ENCODE measurements around the gene PRAC2. TPM values are rescaled to one million over a fixed set of nuclear protein-coding genes. Genes with fewer than 3 reads are reported as not detected.
A peak's percentile ranks its signal among the peaks of the same experiment; 100 is the strongest.

The PRAC2 gene
- not detected for total RNA-seq (ENCODE audit: unreplicated experiment)
- long read RNA-seq = 0 reads

- Mint-ChIP-seq H3K9me3 (ENCODE audit: unreplicated experiment) (peaks cover 7% of the 10 kb centered on the region), H3K27me3 (ENCODE audit: unreplicated experiment) (peaks cover 53% of the 10 kb centered on the region), H3K36me3 (ENCODE audit: unreplicated experiment) (peaks cover 3% of the 10 kb centered on the region), H3K4me3 (ENCODE audit: unreplicated experiment) (peak within 1 kb of the TSS; percentile 32), H3K4me1 (ENCODE audit: low read depth, unreplicated experiment) (peaks cover 3% of the 10 kb centered on the region), H3K27ac (ENCODE audit: unreplicated experiment) (no peak within 1 kb of the TSS)
- no peak for TF ChIP-seq CTCF (IDR thresholded peaks at IDR 0.05; ENCODE audit: partially characterized antibody, unreplicated experiment)
- DNase-seq = no peak
Measured at GRCh38 chr17:48722915-48723422, at the start of gene PRAC2. Gene PRAC2 (plus strand): TSS chr17:48723185. CDS start chr17:48724411, 1,226 bp downstream.

DNA sequence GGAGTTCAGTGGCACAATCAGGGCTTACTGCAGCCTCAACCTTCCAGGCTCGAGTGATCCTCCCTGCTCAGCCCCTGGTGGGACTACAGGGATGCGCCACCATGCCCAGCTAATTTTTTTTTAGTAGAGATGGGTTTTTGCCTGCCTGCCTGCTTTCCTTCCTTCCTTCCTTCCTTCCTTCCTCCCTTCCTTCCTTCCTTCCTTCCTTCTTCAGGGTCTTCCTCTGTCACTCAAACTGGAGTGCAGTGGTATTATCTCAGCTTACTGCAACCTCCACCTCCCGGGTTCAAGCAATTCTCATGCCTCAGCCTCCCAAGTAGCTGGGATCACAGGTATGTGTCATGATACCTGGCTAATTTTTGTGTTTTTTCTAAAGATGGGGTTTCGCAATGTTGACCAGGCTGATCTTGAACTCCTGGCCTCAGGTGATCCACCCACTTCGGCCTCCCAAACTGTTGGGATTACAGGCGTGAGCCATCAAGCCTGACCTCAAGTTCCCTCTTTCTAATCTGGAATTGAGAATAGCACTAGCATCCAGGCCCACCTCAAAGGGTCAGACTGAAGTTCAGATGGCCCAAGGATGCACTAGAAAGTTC, 45.9 kb upstream of the PRAC2 start:
- no peak overlapping the region for H3K27ac Mint-ChIP-seq (ENCODE audit: unreplicated experiment)
- no peaks in the 10 kb centered on the region for H3K4me1 Mint-ChIP-seq (ENCODE audit: low read depth, unreplicated experiment)
- no peak for TF ChIP-seq CTCF (IDR thresholded peaks at IDR 0.05; ENCODE audit: partially characterized antibody, unreplicated experiment)
- no peak overlapping the region for H3K4me3 Mint-ChIP-seq (ENCODE audit: unreplicated experiment)
- peaks cover 9% of the 10 kb centered on the region for H3K27me3 Mint-ChIP-seq (ENCODE audit: unreplicated experiment)
- H3K9me3 Mint-ChIP-seq (ENCODE audit: unreplicated experiment) = peaks cover 2% of the 10 kb centered on the region
- no peak for DNase-seq
- H3K36me3 Mint-ChIP-seq (ENCODE audit: unreplicated experiment) = peaks cover 5% of the 10 kb centered on the region

- Mint-ChIP-seq H3K9me3 (ENCODE audit: unreplicated experiment) (peaks cover 2% of the 10 kb centered on the region), H3K27ac (ENCODE audit: unreplicated experiment) (no peak overlapping the region), H3K27me3 (ENCODE audit: unreplicated experiment) (peaks cover 9% of the 10 kb centered on the region), H3K36me3 (ENCODE audit: unreplicated experiment) (peaks cover 5% of the 10 kb centered on the region), H3K4me1 (ENCODE audit: low read depth, unreplicated experiment) (no peaks in the 10 kb centered on the region), H3K4me3 (ENCODE audit: unreplicated experiment) (no peak overlapping the region)
- DNase-seq = peak; percentile 88
- peak; percentile 98 for TF ChIP-seq CTCF (IDR thresholded peaks at IDR 0.05; ENCODE audit: partially characterized antibody, unreplicated experiment)
Measured at GRCh38 chr17:48678141-48678971, 44.6 kb upstream of the PRAC2 start.

DNA sequence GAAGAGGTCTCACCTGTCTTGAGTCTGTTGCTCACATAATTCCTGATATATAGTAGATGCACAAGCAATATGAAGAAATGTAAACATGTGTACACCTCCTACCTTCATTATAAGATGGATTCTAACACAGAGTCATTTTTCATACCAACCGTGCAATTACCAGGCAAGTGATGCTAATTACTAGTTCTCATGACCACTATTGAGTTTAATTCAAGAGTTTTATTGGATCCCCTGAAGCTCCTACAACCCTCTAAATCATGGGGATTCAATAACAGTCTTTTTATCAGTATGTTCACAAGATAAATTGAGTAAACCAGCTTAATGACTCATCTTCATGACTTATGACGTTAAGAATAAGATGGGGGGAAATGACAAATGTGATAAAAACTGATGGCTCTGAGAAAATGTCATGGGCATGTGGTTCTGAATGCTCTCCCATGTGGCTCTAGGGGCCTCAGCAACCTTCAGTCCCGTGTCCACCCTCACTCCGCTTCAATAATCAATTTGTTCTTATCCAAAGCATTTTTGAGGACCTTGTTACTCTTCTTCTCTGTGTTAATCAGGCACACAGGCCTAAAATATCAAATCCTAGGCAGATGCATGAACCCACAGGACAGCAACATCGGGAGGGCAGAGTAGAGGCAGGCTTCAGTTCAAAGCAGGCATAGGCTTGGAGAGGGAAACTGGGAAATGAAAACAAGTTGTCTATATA, 43.4 kb upstream of the PRAC2 start:
- H3K4me1 Mint-ChIP-seq (ENCODE audit: low read depth, unreplicated experiment) = no peaks in the 10 kb centered on the region
- H3K27me3 Mint-ChIP-seq (ENCODE audit: unreplicated experiment) = peaks cover 9% of the 10 kb centered on the region
- H3K9me3 Mint-ChIP-seq (ENCODE audit: unreplicated experiment) = peaks cover 2% of the 10 kb centered on the region
- H3K27ac Mint-ChIP-seq (ENCODE audit: unreplicated experiment) = no peak overlapping the region
- no peak for DNase-seq
- H3K36me3 Mint-ChIP-seq (ENCODE audit: unreplicated experiment) = peaks cover 5% of the 10 kb centered on the region
- H3K4me3 Mint-ChIP-seq (ENCODE audit: unreplicated experiment) = no peak overlapping the region
- TF ChIP-seq CTCF (IDR thresholded peaks at IDR 0.05; ENCODE audit: partially characterized antibody, unreplicated experiment) = no peak
